ENCODE measurements around the gene KIF1A. TPM values are rescaled to one million over a fixed set of nuclear protein-coding genes. Genes with fewer than 3 reads are reported as not detected.

Gene KIF1A
- total and polyA plus RNA-seq, 2 of the 13 experiments (the other 11 are each of a cell fraction or from before 2014, with no cell fraction given): 0.01 TPM; not detected in 1

DNA sequence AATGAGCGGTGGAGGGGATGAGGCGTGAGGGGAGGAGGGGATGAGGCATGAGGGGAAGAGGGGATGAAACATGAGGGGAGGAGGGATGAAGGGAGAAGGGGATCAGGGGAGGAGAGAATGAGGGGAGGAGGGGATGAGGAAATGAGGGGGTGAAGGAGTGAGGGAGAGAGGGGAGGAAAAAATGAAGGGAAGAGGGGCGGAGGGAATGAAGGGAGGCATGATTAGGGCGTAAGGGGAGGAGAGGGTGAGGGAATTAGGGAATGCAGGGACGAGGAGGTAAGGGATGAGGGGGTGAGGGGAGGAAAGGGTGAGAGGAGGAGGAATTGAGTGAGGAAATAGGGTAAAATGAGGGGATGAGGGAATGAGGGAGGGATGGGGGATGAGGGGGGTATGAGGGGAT is 87.8 kb downstream of the KIF1A start:
- no peaks in the 10 kb centered on the region for H3K4me1 ChIP-seq (ENCODE audit: insufficient read depth, low read length)
- no peak overlapping the region for H2AFZ ChIP-seq (ENCODE audit: low read length)
- no peak overlapping the region for H3K4me2 ChIP-seq (ENCODE audit: low read depth, low read length)
- H3K79me2 ChIP-seq (ENCODE audit: insufficient read depth, low read length): no peaks in the 10 kb centered on the region
- intact Hi-C loops (cut with micrococcal nuclease; ENCODE audit: unreplicated experiment) (no loop called here), in situ Hi-C loops (cut with HindIII; ENCODE audit: extremely low pct_ligation_motif_present, low pct_unique_long_range_greater_than_20kb) (no loop called here)
- H3K27ac ChIP-seq (ENCODE audit: extremely low read length, insufficient read depth, low read length): no peak overlapping the region
- peaks cover 46 to 95% of the 10 kb centered on the region in 2 experiments for H3K27me3 ChIP-seq (ENCODE audit: control insufficient read depth in 1 of 2, insufficient read depth in 2 of 2, low read length in 2 of 2)
- ChIA-PET POLR2A (no interaction called here), CTCF (ENCODE audit: low intra/inter-chr PET ratio, low total read pairs) (no interaction called here)
- DNase-seq (ENCODE audit: low spot score) (no peak), ATAC-seq (no peak), FAIRE-seq (no peak)
- H3K36me3 ChIP-seq (replicated peaks in 1 of 2; ENCODE audit: control insufficient read depth in 1 of 2, insufficient read depth in 2 of 2, low read length in 2 of 2): no peaks in the 10 kb centered on the region
- BruUV-seq (replicated peaks): no TSS peak
- WGBS (ENCODE audit: low lambda C conversion rate): 29% methylated on average over 5 of the region's 5 CpGs
- TF ChIP-seq ZNF775 (CRISPR knock-in tag; IDR thresholded peaks at IDR 0.05; ENCODE audit: borderline replicate concordance) (no peak), ZNF800 (CRISPR knock-in tag; IDR thresholded peaks at IDR 0.05) (no peak), ZNF674 (CRISPR knock-in tag; IDR thresholded peaks at IDR 0.05; ENCODE audit: low read depth) (no peak), ZNF24 (IDR thresholded peaks at IDR 0.05) (no peak), FOSL2 (CRISPR knock-in tag; IDR thresholded peaks at IDR 0.05) (no peak), ZNF724P (CRISPR knock-in tag; IDR thresholded peaks at IDR 0.05; ENCODE audit: borderline replicate concordance) (no peak), FOXK1 (CRISPR knock-in tag; IDR thresholded peaks at IDR 0.05; ENCODE audit: borderline replicate concordance, low read depth) (no peak), IKZF4 (CRISPR knock-in tag; IDR thresholded peaks at IDR 0.05; ENCODE audit: borderline replicate concordance, low read depth, not compliant biosample characterization) (no peak), ZFP82 (CRISPR knock-in tag; IDR thresholded peaks at IDR 0.05; ENCODE audit: borderline replicate concordance) (no peak), FOXJ3 (CRISPR knock-in tag; IDR thresholded peaks at IDR 0.05; ENCODE audit: borderline replicate concordance) (no peak), POLR2AphosphoS5 (IDR thresholded peaks at IDR 0.05; ENCODE audit: low read depth, low read length) (no peak), U2AF2 (IDR thresholded peaks at IDR 0.05; ENCODE audit: low read depth, low read length) (no peak), KLF12 (CRISPR knock-in tag; IDR thresholded peaks at IDR 0.05; ENCODE audit: borderline replicate concordance) (no peak), ZBTB44 (CRISPR knock-in tag; IDR thresholded peaks at IDR 0.05) (no peak), ZNF704 (CRISPR knock-in tag; IDR thresholded peaks at IDR 0.05; ENCODE audit: borderline replicate concordance) (no peak), HNRNPH1 (optimal IDR thresholded peaks at IDR 0.05; ENCODE audit: low read depth, low read length) (no peak), ERF (CRISPR knock-in tag; IDR thresholded peaks at IDR 0.05) (no peak), HBP1 (CRISPR knock-in tag; IDR thresholded peaks at IDR 0.05; ENCODE audit: low read depth) (no peak), ZNF256 (CRISPR knock-in tag; conservative IDR thresholded peaks at IDR 0.05) (no peak)
- H4K20me1 ChIP-seq (ENCODE audit: insufficient read depth, low read length): no peaks in the 10 kb centered on the region
- no peak overlapping the region for H3K9ac ChIP-seq (ENCODE audit: insufficient read depth, low read depth, low read length)
- H3K4me3 ChIP-seq (replicated peaks in 1 of 3; ENCODE audit: insufficient read depth in 1 of 3, low read depth in 2 of 3, low read length in 3 of 3): no peak overlapping the region
- H3K9me3 ChIP-seq (ENCODE audit: low read length): no peaks in the 10 kb centered on the region
